Peyer's patch (tissue), 4 donors: ENCODE results near the gene BLOC1S3.

Experiments
- POLR2A ChIP-seq, 2 donors: fragments of 450-650 bp; IDR thresholded peaks; one replicate each; pipeline ENCODE4 v1.5.1; 2017; ENCODE audit warnings: antibody characterized with exemption in 2 of 2, mild to moderate bottlenecking in 2 of 2, moderate library complexity in 2 of 2
- TF ChIP-seq, protein P1 (sequence below), 6 experiments: fragments of 450-650 bp in 4 of 6; fragments of 200-600 bp in 2 of 6; sonication (generic) in 1 of 6; IDR thresholded peaks; one replicate each; pipeline ENCODE4 v1.5.1; 2017 to 2019; ENCODE audit warnings: antibody characterized with exemption in 6 of 6, mild to moderate bottlenecking in 3 of 6, moderate library complexity in 1 of 6

DNA sequence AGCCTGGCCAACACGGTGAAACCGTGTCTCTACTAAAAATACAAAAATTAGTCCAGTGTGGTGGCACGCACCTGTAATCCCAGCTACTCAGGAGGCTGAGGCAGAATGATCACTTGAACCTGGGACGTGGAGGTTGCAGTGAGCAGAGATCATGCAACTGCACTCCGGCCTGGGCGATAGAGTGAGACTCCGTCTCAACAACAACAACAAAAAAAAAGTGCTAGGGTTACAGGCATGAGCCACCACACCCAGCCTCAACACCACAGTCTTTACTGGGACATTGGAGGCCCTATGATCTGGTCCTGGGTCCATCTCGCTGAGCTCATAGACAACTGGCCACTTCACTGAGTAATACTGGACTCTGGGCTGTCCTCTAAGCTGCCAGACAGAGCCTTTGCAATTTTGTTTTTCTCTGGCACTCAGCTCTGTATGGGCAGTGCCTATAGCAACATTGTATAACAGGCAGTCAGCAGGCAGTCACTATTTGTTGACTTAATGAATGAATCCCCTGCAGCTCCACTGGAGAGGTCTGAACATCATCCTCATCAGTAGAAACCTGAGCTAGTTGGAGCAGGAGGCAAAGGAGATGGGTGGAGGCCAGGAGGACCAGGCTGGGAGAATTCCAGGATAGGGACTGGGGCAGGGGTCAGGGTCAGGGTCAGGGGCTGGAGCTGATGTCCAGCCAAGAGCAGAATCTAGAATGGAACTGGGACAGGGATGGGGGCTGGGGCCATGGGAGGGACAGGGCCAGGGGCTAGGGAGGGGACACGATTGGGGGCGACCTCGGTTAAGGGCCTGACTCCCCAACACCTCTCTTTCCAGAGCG lies 8.1 kb downstream of the BLOC1S3 start:
- TF ChIP-seq, protein P1, sequence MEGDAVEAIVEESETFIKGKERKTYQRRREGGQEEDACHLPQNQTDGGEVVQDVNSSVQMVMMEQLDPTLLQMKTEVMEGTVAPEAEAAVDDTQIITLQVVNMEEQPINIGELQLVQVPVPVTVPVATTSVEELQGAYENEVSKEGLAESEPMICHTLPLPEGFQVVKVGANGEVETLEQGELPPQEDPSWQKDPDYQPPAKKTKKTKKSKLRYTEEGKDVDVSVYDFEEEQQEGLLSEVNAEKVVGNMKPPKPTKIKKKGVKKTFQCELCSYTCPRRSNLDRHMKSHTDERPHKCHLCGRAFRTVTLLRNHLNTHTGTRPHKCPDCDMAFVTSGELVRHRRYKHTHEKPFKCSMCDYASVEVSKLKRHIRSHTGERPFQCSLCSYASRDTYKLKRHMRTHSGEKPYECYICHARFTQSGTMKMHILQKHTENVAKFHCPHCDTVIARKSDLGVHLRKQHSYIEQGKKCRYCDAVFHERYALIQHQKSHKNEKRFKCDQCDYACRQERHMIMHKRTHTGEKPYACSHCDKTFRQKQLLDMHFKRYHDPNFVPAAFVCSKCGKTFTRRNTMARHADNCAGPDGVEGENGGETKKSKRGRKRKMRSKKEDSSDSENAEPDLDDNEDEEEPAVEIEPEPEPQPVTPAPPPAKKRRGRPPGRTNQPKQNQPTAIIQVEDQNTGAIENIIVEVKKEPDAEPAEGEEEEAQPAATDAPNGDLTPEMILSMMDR (IDR thresholded peaks at IDR 0.05): no peak
- no peak for TF ChIP-seq POLR2A (IDR thresholded peaks at IDR 0.05)
